K562 (cell line): ENCODE data around the gene ARAP1. TPM values are rescaled to one million over a fixed set of nuclear protein-coding genes. Genes with fewer than 3 reads are reported as not detected.

Experiments used
- ATAC-seq: fragments of 200-7000 bp; cut with Tn5 transposase; 3 replicates; pipeline ENCODE4 v1.9.1; 2020; ENCODE audit warnings: moderate library complexity
- BruUV-seq: library from RNA; stranded (reverse); fragments of 400-500 nt; replicated peaks from 2 replicates; lab custom pipeline; 2021; lab: Mats Ljungman, UMichigan
- CTCF ChIA-PET: fragments of 300-600 bp; formaldehyde crosslinking; extraction: SDS; loops from one replicate; lab custom pipeline; 2021; ENCODE audit warnings: low intra/inter-chr PET ratio; lab: Yijun Ruan, JAX
- POLR2A ChIA-PET: fragments of 300-600, 350-650 bp; sonication (Branson Sonifier 250); formaldehyde crosslinking; extraction: SDS; loops from one replicate; lab custom pipeline; 2021; ENCODE audit warnings: antibody characterized with exemption, inconsistent platforms; lab: Yijun Ruan, JAX
- DNase-seq, 4 experiments: peaks; one replicate each; pipeline versions ENCODE4 v3.0.0 to v3.0.0-alpha.2; 2011 to 2018; ENCODE audit warnings: low spot score in 3 of 4, mixed read lengths in 3 of 4; ENCODE audit errors: extremely low read depth in 1 of 4
- FAIRE-seq: peaks from 2 replicates; lab custom pipeline; 2011; peaks lifted over from hg19 to GRCh38; lab: Jason Lieb, UNC
- H2AFZ ChIP-seq: 2 replicates; pipeline ENCODE4 v1.6.0; 2011; ENCODE audit warnings: low read depth, low read length, control low read depth, inconsistent platforms
- H3K27ac ChIP-seq: fragments of 200-600 bp; 3 replicates; pipeline ENCODE4 v1.8.0; 2011; ENCODE audit warnings: low read depth, mild to moderate bottlenecking, control low read depth, inconsistent platforms, low read length, moderate library complexity, mixed read lengths; ENCODE audit errors: extremely low read depth
- H3K27me3 ChIP-seq, 2 experiments: fragments of 300-600 bp in 1 of 2; 2 replicates in 1 of 2; 3 replicates in 1 of 2; pipeline versions ENCODE4 v1.6.0 to v1.8.0; 2011; ENCODE audit warnings: inconsistent platforms in 2 of 2, low read length in 2 of 2, mild to moderate bottlenecking in 1 of 2, mixed read lengths in 1 of 2, moderate library complexity in 1 of 2; ENCODE audit not compliant: control insufficient read depth in 2 of 2, insufficient read depth in 2 of 2
- H3K36me3 ChIP-seq: fragments of 300-600 bp; 3 replicates; pipeline ENCODE4 v1.8.0; 2011; ENCODE audit warnings: mild to moderate bottlenecking, low read length, inconsistent platforms; ENCODE audit not compliant: control insufficient read depth, insufficient read depth
- H3K4me1 ChIP-seq, 2 experiments: fragments of 200-600 bp in 1 of 2; replicated peaks in 1 of 2; 2 replicates in 1 of 2; 3 replicates in 1 of 2; pipeline versions ENCODE4 v1.5.1 to v1.8.0; 2011; ENCODE audit warnings: inconsistent platforms in 2 of 2, low read length in 2 of 2, mild to moderate bottlenecking in 1 of 2, mixed read lengths in 1 of 2, moderate library complexity in 1 of 2; ENCODE audit not compliant: control insufficient read depth in 2 of 2, insufficient read depth in 2 of 2
- H3K4me2 ChIP-seq: 2 replicates; pipeline ENCODE4 v1.6.1; 2011; ENCODE audit warnings: low read length, control low read depth, inconsistent platforms, mixed read lengths; ENCODE audit not compliant: insufficient read depth
- H3K4me3 ChIP-seq: fragments of 200-600 bp; sonication (generic), shearing (Covaris generic); 2 replicates; pipeline ENCODE4 v1.5.1; 2016; ENCODE audit warnings: control low read depth, inconsistent platforms
- H3K79me2 ChIP-seq: fragments of 200-600 bp; 3 replicates; pipeline ENCODE4 v1.8.0; 2011; ENCODE audit warnings: low read length, inconsistent platforms; ENCODE audit not compliant: control insufficient read depth, insufficient read depth
- H3K9ac ChIP-seq, 2 experiments: 2 replicates each; pipeline versions ENCODE4 v1.6.0 to v1.6.1; 2011; ENCODE audit warnings: low read depth in 2 of 2, low read length in 2 of 2, control low read depth in 1 of 2, inconsistent platforms in 1 of 2, mild to moderate bottlenecking in 1 of 2, mixed read lengths in 1 of 2; ENCODE audit not compliant: insufficient read depth in 1 of 2
- H3K9me1 ChIP-seq: one replicate; pipeline ENCODE4 v1.6.0; 2011; ENCODE audit warnings: inconsistent platforms, mild to moderate bottlenecking, low read length, moderate library complexity; ENCODE audit not compliant: control insufficient read depth, insufficient read depth
- H3K9me3 ChIP-seq: replicated peaks from 2 replicates; pipeline ENCODE4 v1.5.1; 2011; ENCODE audit warnings: low read depth, low read length, inconsistent platforms; ENCODE audit not compliant: control insufficient read depth, insufficient read depth
- H4K20me1 ChIP-seq: replicated peaks from 2 replicates; pipeline ENCODE4 v1.6.1; 2011; ENCODE audit warnings: low read length, inconsistent platforms, mixed read lengths; ENCODE audit not compliant: control insufficient read depth, insufficient read depth
- ARID2 ChIP-seq: fragments of 450-650 bp; IDR thresholded peaks from 2 replicates; pipeline ENCODE4 v1.6.1; 2017; ENCODE audit warnings: antibody characterized with exemption, mild to moderate bottlenecking
- BCL6 ChIP-seq: fragments of 250-450 bp; sonication (Bioruptor Pico); IDR thresholded peaks from 2 replicates; pipeline ENCODE4 v1.4.0; 2020
- E2F3 ChIP-seq: fragments of 250-450 bp; sonication (Bioruptor Pico); IDR thresholded peaks from 2 replicates; pipeline ENCODE4 v1.4.0; 2020; ENCODE audit warnings: mild to moderate bottlenecking
- FOSL1 ChIP-seq: fragments of 200-800 bp; sonication (Bioruptor generic); conservative IDR thresholded peaks from 2 replicates; pipeline ENCODE4 v1.6.1; 2016; ENCODE audit warnings: missing genetic modification characterization, missing compliant biosample characterization
- MAFF ChIP-seq: IDR thresholded peaks from 2 replicates; pipeline ENCODE4 v1.6.1; 2012; ENCODE audit warnings: low read length, improper control_type of control experiment
- MTA2 ChIP-seq: fragments of 450-650 bp; IDR thresholded peaks from 2 replicates; pipeline ENCODE4 v1.6.1; 2016; ENCODE audit warnings: low read depth
- NUFIP1 ChIP-seq: fragments of 450-650 bp; IDR thresholded peaks from 2 replicates; pipeline ENCODE4 v1.6.1; 2018; ENCODE audit not compliant: partially characterized antibody
- RB1 ChIP-seq: fragments of 450-650 bp; IDR thresholded peaks from 2 replicates; pipeline ENCODE4 v1.6.1; 2017; ENCODE audit warnings: low read depth, mild to moderate bottlenecking
- SRF ChIP-seq, 2 experiments: fragments of 250-450, 450-650 bp in 1 of 2; sonication (Bioruptor Pico) in 1 of 2; sonication (generic) in 1 of 2; formaldehyde crosslinking; IDR thresholded peaks; 2 replicates each; pipeline versions ENCODE4 v1.5.0 to v1.5.1; 2020 to 2022; ENCODE audit warnings: mild to moderate bottlenecking in 1 of 2, missing genetic modification reagents in 1 of 2
- ZFX ChIP-seq: sonication (generic); formaldehyde crosslinking; IDR thresholded peaks from 2 replicates; pipeline ENCODE4 v1.8.0; 2022; ENCODE audit warnings: mild to moderate bottlenecking, missing genetic modification reagents, moderate library complexity
- ZNF197 ChIP-seq: fragments of 200-800 bp; sonication (Bioruptor generic); IDR thresholded peaks from 2 replicates; pipeline ENCODE4 v1.6.1; 2016; ENCODE audit warnings: low read depth, missing genetic modification characterization, missing compliant biosample characterization
- ZNF561 ChIP-seq: fragments of 450-650 bp; formaldehyde crosslinking; conservative IDR thresholded peaks from 2 replicates; pipeline ENCODE4 v1.4.0; 2020; ENCODE audit warnings: mild to moderate bottlenecking, moderate library complexity
- ZNF668 ChIP-seq: fragments of 250-450 bp; sonication (Bioruptor Pico); IDR thresholded peaks from 2 replicates; pipeline ENCODE4 v1.8.0; 2022; ENCODE audit warnings: mild to moderate bottlenecking, inconsistent platforms
- WGBS: fragments of 100-300 bp; shearing (Covaris generic); methylation state at CpG from one replicate; pipeline ENCODE4 v1.1.6; 2016; ENCODE audit warnings: low coverage, mixed read lengths; ENCODE audit not compliant: insufficient coverage; ENCODE audit errors: missing lambda C conversion rate; 5-methylcytosine and 5-hydroxymethylcytosine counted together
- in situ Hi-C: fragments of 300-500 bp; cut with MboI; formaldehyde crosslinking; loops from 4 replicates; pipeline ENCODE4 v1.15.0; 2018; ENCODE audit warnings: inconsistent platforms, mixed read lengths
- intact Hi-C: fragments of 100-400 bp; cut with micrococcal nuclease; formaldehyde crosslinking; loops from 2 replicates; pipeline ENCODE4 v1.14.2; 2022
- polyA plus RNA-seq, 8 experiments: library from polyadenylated mRNA; depleted of rRNA in 4 of 8; stranded (reverse) in 5 of 8; unstranded in 3 of 8; fragments of >200 nt; fragmentation: Nextera tagmentation in 2 of 8; fragmentation: Illumina TruSeq in 1 of 8; extraction: Ambion mirVana in 2 of 8; extraction: Trizol in 1 of 8; gene quantifications; 2 replicates each; pipeline versions ENCODE4 v1.2.1 to v1.2.3, GENCODE V29; 2011 to 2014; ENCODE audit warnings: inconsistent platforms in 1 of 8, missing spikeins in 1 of 8
- total RNA-seq, 7 experiments: library from RNA; depleted of rRNA in 6 of 7; stranded (reverse); fragments of >200 nt in 6 of 7; fragmentation: Illumina TruSeq in 2 of 7; extraction: Trizol in 2 of 7; gene quantifications; 2 replicates each; pipeline versions ENCODE4 v1.2.1 to v1.2.3, GENCODE V29; 2011 to 2021; ENCODE audit warnings: low replicate concordance in 1 of 7
- TF ChIP-seq, protein P1 (sequence below), 2 experiments: fragments of 450-650 bp in 1 of 2; sonication (generic) in 1 of 2; formaldehyde crosslinking in 1 of 2; IDR thresholded peaks in 1 of 2; conservative IDR thresholded peaks in 1 of 2; 2 replicates each; pipeline versions ENCODE4 v1.6.1 to v1.8.1; 2016 to 2023; ENCODE audit warnings: mild to moderate bottlenecking in 2 of 2, moderate library complexity in 2 of 2, inconsistent platforms in 1 of 2, missing genetic modification reagents in 1 of 2
- TF ChIP-seq, protein P2 (sequence below): fragments of 450-650 bp; IDR thresholded peaks from 2 replicates; pipeline ENCODE4 v1.6.1; 2016
- TF ChIP-seq, protein P3 (sequence below): fragments of 250-450 bp; sonication (Bioruptor Pico); IDR thresholded peaks from 2 replicates; pipeline ENCODE4 v1.4.0; 2020; ENCODE audit warnings: mild to moderate bottlenecking, moderate library complexity
- TF ChIP-seq, protein P4 (sequence below): sonication (generic); formaldehyde crosslinking; IDR thresholded peaks from 2 replicates; pipeline ENCODE4 v1.9.0; 2022; ENCODE audit warnings: mild to moderate bottlenecking, missing genetic modification reagents

Gene ARAP1
- total and polyA plus RNA-seq, 9 of the 15 experiments (the other 6 are each of a cell fraction or from before 2014, with no cell fraction given), result 0.23 to 67.0 (median 24.6) TPM

DNA sequence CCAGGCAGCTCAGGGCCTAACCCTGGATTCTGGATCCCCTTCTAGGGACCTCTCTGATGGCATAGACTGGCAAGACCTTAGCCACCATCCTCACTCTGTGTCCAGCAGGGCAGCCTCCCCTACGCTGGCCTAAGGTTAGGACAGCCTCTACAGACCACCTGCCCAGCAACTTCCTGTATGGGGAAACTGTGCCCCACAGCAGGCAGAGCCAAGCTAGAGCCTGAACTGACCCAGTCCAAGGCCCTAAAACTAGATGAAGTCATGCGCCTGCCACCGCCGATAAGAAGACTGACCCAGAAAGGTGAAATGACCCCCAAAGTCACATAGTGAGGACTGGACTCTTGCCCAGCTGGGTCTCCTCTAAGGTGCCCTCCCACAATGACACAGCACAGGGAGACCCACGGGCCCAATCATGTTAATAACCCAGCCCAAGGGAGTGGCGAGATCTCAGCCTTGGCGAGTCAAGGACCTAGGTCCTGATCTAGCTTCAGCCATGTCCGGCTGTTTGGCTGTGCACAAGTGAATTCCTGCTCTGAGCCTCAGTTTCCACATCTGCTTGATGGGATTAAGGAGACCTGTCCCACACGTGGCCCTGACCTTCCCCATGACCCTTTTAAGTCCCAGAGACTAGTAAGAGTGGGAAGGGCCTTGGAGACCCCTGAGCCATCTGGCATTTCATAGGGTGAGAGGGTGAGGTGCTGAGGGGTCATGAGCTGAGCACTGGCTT is 24.1 kb upstream of the ARAP1 start:
- peaks cover 11% of the 10 kb centered on the region; the same call in 2 of the 3 replicates for H3K79me2 ChIP-seq
- peak overlapping the region; percentile 80 for H3K4me2 ChIP-seq
- ChIA-PET POLR2A (interaction anchor here (0.6 to 4.0 kb wide), 19 partner anchors 8 to 1231 kb away, joined by 3 to 36 read pairs (median 4); partner anchors contain the start of genes ARAP1 and STARD10), CTCF (no interaction called here)
- FAIRE-seq (peak; percentile 100), DNase-seq (peak; percentile 91 to 98 (median 95)), ATAC-seq (peak; percentile 89)
- BruUV-seq, result no TSS peak
- no peaks in the 10 kb centered on the region for H3K9me3 ChIP-seq
- H3K27me3 ChIP-seq, result no peaks in the 10 kb centered on the region
- H3K36me3 ChIP-seq, result peaks cover 6% of the 10 kb centered on the region; the same call in 2 of the 3 replicates
- WGBS, result 0% methylated on average over 9 of the region's 9 CpGs
- no peaks in the 10 kb centered on the region for H4K20me1 ChIP-seq
- in situ Hi-C loops (no loop called here), intact Hi-C loops (loop anchor here (1.0 to 5.0 kb wide), 2 partner anchors 17 to 34 kb away; no protein-coding TSS in a partner anchor)
- H3K9ac ChIP-seq, result peak overlapping the region; percentile 79 to 87
- H2AFZ ChIP-seq, result peak overlapping the region; percentile 75
- H3K27ac ChIP-seq, result peak overlapping the region; percentile 94
- peak overlapping the region; percentile 4; the same call in 1 of the 2 replicates for H3K4me3 ChIP-seq
- peaks cover 7% of the 10 kb centered on the region for H3K9me1 ChIP-seq
- H3K4me1 ChIP-seq, result peaks cover 71 to 86% of the 10 kb centered on the region in 2 experiments
- peak in 1 of 2 experiments; percentile 44; a peak in 2 of 4 replicates for TF ChIP-seq SRF (CRISPR knock-in tag; IDR thresholded peaks at IDR 0.05)
- TF ChIP-seq FOSL1 (tag), result peak; percentile 80
- TF ChIP-seq MTA2, result peak; percentile 69
- TF ChIP-seq BCL6 (CRISPR knock-in tag), result peak; percentile 63; the same call in 1 of the 2 replicates
- TF ChIP-seq E2F3 (CRISPR knock-in tag), result peak; percentile 35; the same call in 1 of the 2 replicates
- peak; percentile 25 for TF ChIP-seq NUFIP1
- TF ChIP-seq, protein P1, sequence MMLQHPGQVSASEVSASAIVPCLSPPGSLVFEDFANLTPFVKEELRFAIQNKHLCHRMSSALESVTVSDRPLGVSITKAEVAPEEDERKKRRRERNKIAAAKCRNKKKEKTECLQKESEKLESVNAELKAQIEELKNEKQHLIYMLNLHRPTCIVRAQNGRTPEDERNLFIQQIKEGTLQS (IDR thresholded peaks at IDR 0.05), result peak; percentile 92
- TF ChIP-seq, protein P1 (CRISPR knock-in tag; conservative IDR thresholded peaks at IDR 0.05), result peak; percentile 81; the same call in 1 of the 2 replicates
- TF ChIP-seq, protein P2, sequence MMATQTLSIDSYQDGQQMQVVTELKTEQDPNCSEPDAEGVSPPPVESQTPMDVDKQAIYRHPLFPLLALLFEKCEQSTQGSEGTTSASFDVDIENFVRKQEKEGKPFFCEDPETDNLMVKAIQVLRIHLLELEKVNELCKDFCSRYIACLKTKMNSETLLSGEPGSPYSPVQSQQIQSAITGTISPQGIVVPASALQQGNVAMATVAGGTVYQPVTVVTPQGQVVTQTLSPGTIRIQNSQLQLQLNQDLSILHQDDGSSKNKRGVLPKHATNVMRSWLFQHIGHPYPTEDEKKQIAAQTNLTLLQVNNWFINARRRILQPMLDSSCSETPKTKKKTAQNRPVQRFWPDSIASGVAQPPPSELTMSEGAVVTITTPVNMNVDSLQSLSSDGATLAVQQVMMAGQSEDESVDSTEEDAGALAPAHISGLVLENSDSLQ, result 0 out of 2 replicates have a peak, but pooled peaks have one; percentile 37
- TF ChIP-seq ZFX (CRISPR knock-in tag), result peak; percentile 78
- no peak for TF ChIP-seq RB1
- TF ChIP-seq, protein P3, sequence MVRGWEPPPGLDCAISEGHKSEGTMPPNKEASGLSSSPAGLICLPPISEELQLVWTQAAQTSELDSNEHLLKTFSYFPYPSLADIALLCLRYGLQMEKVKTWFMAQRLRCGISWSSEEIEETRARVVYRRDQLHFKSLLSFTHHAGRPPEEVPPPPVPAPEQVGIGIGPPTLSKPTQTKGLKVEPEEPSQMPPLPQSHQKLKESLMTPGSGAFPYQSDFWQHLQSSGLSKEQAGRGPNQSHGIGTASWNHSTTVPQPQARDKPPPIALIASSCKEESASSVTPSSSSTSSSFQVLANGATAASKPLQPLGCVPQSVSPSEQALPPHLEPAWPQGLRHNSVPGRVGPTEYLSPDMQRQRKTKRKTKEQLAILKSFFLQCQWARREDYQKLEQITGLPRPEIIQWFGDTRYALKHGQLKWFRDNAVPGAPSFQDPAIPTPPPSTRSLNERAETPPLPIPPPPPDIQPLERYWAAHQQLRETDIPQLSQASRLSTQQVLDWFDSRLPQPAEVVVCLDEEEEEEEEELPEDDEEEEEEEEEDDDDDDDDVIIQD, result no peak
- peak; percentile 79; the same call in 1 of the 2 replicates for TF ChIP-seq ZNF197
- TF ChIP-seq ZNF561, result no peak
- TF ChIP-seq MAFF, result peak; percentile 90
- TF ChIP-seq, protein P4, sequence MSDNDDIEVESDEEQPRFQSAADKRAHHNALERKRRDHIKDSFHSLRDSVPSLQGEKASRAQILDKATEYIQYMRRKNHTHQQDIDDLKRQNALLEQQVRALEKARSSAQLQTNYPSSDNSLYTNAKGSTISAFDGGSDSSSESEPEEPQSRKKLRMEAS (CRISPR knock-in tag), result peak; percentile 50
- no peak for TF ChIP-seq ZNF668
- no peak for TF ChIP-seq ARID2
